ENCODE measurements around the gene PELI3. TPM values are rescaled to one million over a fixed set of nuclear protein-coding genes. Genes with fewer than 3 reads are reported as not detected.

Gene PELI3
- total RNA-seq, 1 donor from 2014 or later, result 7.7 TPM

DNA sequence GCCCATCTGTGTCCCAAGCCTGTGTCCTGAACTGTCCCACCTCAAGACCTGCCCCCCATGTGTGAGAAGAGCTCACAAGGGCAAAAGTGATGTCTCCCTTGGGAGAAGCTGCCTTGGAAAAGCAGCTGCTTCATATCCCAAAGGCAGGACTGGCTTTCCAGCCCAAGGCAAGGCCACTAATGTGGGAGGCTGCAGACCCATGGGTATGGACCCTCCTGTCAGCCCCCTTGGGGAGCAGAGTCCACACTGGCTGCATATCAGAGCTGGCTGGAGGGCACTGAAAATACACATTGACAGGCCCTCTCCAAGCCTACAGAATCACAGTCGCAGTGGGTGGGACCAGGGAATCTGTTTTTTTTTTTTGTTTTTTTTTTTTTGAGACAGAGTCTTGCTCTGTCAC, 2.7 kb downstream of the PELI3 start:
- H3K36me3 Mint-ChIP-seq (ENCODE audit: unreplicated experiment), result no peaks in the 10 kb centered on the region
- TF ChIP-seq, protein P1, sequence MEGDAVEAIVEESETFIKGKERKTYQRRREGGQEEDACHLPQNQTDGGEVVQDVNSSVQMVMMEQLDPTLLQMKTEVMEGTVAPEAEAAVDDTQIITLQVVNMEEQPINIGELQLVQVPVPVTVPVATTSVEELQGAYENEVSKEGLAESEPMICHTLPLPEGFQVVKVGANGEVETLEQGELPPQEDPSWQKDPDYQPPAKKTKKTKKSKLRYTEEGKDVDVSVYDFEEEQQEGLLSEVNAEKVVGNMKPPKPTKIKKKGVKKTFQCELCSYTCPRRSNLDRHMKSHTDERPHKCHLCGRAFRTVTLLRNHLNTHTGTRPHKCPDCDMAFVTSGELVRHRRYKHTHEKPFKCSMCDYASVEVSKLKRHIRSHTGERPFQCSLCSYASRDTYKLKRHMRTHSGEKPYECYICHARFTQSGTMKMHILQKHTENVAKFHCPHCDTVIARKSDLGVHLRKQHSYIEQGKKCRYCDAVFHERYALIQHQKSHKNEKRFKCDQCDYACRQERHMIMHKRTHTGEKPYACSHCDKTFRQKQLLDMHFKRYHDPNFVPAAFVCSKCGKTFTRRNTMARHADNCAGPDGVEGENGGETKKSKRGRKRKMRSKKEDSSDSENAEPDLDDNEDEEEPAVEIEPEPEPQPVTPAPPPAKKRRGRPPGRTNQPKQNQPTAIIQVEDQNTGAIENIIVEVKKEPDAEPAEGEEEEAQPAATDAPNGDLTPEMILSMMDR (IDR thresholded peaks at IDR 0.05; ENCODE audit: partially characterized antibody, unreplicated experiment), result no peak
- DNase-seq, result no peak
- H3K9me3 Mint-ChIP-seq (ENCODE audit: unreplicated experiment), result peaks cover 7% of the 10 kb centered on the region
- peaks cover 7% of the 10 kb centered on the region for H3K27me3 Mint-ChIP-seq (ENCODE audit: unreplicated experiment)
- no peak overlapping the region for H3K4me3 Mint-ChIP-seq (ENCODE audit: unreplicated experiment)
- H3K4me1 Mint-ChIP-seq (ENCODE audit: low read depth, unreplicated experiment), result peaks cover 11% of the 10 kb centered on the region
- H3K27ac Mint-ChIP-seq (ENCODE audit: unreplicated experiment), result no peak overlapping the region

DNA sequence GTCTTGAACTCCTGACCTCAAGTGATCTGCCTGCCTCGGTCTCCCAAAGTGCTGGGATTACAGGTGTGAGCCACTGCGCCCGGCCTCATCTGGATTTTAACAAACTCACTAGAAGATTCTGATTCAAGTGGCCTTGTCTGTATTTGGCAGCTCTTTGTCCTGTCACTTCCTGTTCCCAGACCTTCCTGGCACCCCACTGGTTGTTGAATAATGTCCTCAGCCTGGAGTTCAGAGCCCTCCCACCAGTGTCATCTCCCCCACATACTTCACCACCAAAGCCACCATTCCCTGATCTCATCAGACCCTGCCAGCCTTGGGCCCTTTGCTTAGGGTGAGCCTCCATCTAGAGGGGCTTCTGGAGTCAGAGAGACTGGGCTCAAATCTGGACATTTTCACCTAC, 3.3 kb downstream of the PELI3 start:
- peaks cover 9% of the 10 kb centered on the region for H3K27me3 Mint-ChIP-seq (ENCODE audit: unreplicated experiment)
- H3K27ac Mint-ChIP-seq (ENCODE audit: unreplicated experiment), result no peak overlapping the region
- H3K4me3 Mint-ChIP-seq (ENCODE audit: unreplicated experiment), result peak overlapping the region; percentile 58

DNA sequence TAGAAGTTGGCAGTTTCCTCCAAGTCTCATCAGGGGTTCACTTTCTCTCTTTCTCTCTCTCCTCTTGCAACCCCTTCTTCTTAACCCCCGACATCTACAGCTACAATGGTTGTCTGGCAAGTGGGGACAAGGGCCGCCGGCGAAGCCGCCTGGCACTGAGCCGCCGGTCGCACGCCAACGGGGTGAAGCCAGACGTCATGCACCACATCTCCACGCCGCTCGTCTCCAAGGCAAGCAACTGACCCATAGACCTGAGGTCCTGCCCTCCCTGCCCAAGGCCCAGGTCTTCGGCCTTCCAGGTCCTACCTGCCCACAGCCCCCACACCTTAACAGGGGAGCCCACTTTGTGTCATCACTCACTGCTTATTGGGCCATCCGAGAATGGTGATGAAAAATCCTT, 4.4 kb downstream of the PELI3 start:
- no peaks in the 10 kb centered on the region for H3K36me3 Mint-ChIP-seq (ENCODE audit: unreplicated experiment)
- peaks cover 7% of the 10 kb centered on the region for H3K9me3 Mint-ChIP-seq (ENCODE audit: unreplicated experiment)
- H3K27ac Mint-ChIP-seq (ENCODE audit: unreplicated experiment), result no peak overlapping the region
- peaks cover 11% of the 10 kb centered on the region for H3K4me1 Mint-ChIP-seq (ENCODE audit: low read depth, unreplicated experiment)
- DNase-seq, result no peak
- TF ChIP-seq, protein P1 (IDR thresholded peaks at IDR 0.05; ENCODE audit: partially characterized antibody, unreplicated experiment), result no peak
- peaks cover 6% of the 10 kb centered on the region for H3K27me3 Mint-ChIP-seq (ENCODE audit: unreplicated experiment)
- no peak overlapping the region for H3K4me3 Mint-ChIP-seq (ENCODE audit: unreplicated experiment)

More for the DNA sequence above, 3.3 kb downstream of the PELI3 start:
- no peak for DNase-seq
- Mint-ChIP-seq H3K4me1 (ENCODE audit: low read depth, unreplicated experiment) (peaks cover 11% of the 10 kb centered on the region), H3K9me3 (ENCODE audit: unreplicated experiment) (peaks cover 7% of the 10 kb centered on the region), H3K36me3 (ENCODE audit: unreplicated experiment) (no peaks in the 10 kb centered on the region)
- TF ChIP-seq, protein P1 (IDR thresholded peaks at IDR 0.05; ENCODE audit: partially characterized antibody, unreplicated experiment), result no peak

DNA sequence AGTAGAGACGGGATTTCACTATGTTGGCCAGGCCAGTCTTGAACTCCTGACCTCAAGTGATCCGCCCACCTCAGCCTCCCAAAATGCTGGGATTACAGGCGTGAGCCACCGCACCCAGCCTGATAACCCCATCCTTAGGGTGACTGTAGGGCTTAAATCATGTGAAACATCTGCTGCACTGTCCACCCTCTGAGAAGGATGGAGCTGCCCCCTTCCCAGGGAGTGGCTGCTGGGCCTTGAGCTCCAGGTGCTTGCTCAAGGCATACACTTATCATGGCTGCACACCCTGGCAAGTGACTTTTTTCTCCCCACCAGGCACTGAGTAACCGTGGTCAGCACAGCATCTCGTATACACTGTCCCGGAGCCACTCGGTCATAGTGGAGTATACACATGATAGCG, 5.3 kb downstream of the PELI3 start:
- peaks cover 12% of the 10 kb centered on the region for H3K27me3 Mint-ChIP-seq (ENCODE audit: unreplicated experiment)
- peaks cover 7% of the 10 kb centered on the region for H3K9me3 Mint-ChIP-seq (ENCODE audit: unreplicated experiment)
- no peak overlapping the region for H3K27ac Mint-ChIP-seq (ENCODE audit: unreplicated experiment)
- H3K4me3 Mint-ChIP-seq (ENCODE audit: unreplicated experiment), result no peak overlapping the region
- TF ChIP-seq, protein P1 (IDR thresholded peaks at IDR 0.05; ENCODE audit: partially characterized antibody, unreplicated experiment), result no peak
- no peaks in the 10 kb centered on the region for H3K36me3 Mint-ChIP-seq (ENCODE audit: unreplicated experiment)
- H3K4me1 Mint-ChIP-seq (ENCODE audit: low read depth, unreplicated experiment), result peaks cover 18% of the 10 kb centered on the region
- DNase-seq, result no peak

DNA sequence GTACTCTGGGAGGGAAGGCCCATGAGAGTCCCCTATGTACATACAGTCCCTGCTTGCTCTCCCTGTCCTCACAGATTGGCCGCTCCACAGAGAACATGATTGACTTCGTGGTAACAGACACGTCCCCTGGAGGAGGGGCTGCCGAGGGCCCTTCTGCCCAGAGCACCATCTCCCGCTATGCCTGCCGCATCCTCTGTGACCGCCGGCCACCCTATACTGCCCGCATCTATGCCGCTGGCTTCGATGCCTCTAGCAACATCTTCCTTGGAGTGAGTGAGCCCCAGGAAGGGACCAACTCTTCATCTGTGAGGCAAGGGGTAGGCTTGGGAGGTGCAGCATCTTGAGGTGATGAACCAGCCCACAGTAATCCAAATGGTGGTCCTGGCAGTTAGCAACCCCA, 6.5 kb downstream of the PELI3 start:
- H3K4me1 Mint-ChIP-seq (ENCODE audit: low read depth, unreplicated experiment), result peaks cover 18% of the 10 kb centered on the region
- peaks cover 12% of the 10 kb centered on the region for H3K27me3 Mint-ChIP-seq (ENCODE audit: unreplicated experiment)
- H3K27ac Mint-ChIP-seq (ENCODE audit: unreplicated experiment), result no peak overlapping the region
- DNase-seq, result no peak
- peaks cover 5% of the 10 kb centered on the region for H3K9me3 Mint-ChIP-seq (ENCODE audit: unreplicated experiment)
- TF ChIP-seq, protein P1 (IDR thresholded peaks at IDR 0.05; ENCODE audit: partially characterized antibody, unreplicated experiment), result no peak
- H3K36me3 Mint-ChIP-seq (ENCODE audit: unreplicated experiment), result no peaks in the 10 kb centered on the region
- no peak overlapping the region for H3K4me3 Mint-ChIP-seq (ENCODE audit: unreplicated experiment)
